ENCODE results near the gene FCRLB.
"Not testable (repeated sequence)": the region's sequence is repeated elsewhere in the genome, so short reads cannot be mapped to it uniquely, and the experiment has no call there.

The FCRLB gene, protein sequence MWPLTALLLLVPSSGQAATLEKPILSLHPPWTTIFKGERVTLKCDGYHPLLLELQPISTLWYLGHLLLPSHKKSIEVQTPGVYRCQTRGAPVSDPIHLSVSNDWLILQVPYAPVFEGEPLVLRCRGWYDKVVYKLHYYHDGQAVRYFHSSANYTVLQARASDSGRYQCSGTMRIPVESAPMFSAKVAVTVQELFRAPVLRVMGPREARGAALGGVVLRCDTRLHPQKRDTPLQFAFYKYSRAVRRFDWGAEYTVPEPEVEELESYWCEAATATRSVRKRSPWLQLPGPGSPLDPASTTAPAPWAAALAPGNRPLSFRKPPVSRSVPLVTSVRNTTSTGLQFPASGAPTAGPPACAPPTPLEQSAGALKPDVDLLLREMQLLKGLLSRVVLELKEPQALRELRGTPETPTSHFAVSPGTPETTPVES

DNA sequence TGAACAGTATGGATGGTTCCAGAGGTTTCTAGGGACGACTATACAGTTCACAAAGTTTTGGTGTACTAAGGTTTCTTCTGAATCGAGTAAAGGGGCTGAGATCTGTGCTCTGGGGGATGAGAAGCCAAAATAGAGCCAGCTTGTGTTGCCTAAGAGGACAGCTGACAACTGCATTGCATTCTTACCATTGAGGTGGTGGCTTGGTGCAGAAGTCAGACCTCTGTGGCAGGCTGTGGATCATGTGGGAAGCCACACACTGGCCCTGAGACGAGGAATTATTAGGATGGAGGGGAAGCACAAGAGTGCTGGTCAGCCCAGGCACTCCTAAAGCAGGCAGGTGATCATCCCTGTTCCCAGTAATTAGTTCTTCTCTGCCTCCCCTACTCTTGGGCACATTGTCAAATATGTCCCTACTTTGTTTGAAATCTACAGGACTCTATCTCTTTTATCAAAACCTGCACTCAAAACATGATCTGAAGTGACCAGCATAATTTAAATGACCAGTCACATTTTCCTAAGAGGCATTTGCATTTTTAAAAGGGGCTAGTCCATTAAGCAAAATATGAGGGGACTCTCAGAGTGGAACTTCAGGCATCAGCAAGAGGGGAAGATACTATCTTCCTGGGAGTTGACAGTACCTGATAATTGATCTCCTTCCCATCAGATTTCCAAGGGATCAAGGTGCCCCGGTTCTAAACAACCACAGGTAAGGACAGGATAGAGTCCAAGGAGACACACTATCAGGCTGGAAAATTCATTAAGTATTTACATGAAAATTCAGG is at the start of gene FCRLB:
TSS of gene FCRLB (plus strand) at position 589 of the 782 bp plus-strand sequence. CDS start 1,129 bp downstream, outside the sequence.
- DNase-seq = no peak

DNA sequence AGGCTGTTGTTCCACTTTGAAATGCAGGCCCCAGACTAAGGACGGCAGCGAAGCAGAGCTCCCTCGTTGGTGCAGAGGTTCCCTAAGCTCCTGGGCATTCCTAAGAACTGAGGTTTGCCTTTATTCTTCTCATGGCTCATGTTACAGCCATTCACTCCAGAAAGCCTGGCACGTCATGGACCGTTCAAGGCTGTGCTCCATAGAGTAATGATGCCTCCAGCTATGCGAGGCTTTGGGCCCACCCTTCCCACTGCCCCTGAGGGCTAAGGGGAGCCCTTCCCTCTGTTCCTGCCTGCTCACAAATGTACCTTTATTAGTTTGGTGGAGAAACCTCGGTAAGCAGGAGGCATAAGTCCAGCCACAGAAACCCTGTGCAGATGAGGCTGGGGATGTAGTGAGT is 47.9 kb upstream of the FCRLB start:
- DNase-seq = not testable (repeated sequence)

DNA sequence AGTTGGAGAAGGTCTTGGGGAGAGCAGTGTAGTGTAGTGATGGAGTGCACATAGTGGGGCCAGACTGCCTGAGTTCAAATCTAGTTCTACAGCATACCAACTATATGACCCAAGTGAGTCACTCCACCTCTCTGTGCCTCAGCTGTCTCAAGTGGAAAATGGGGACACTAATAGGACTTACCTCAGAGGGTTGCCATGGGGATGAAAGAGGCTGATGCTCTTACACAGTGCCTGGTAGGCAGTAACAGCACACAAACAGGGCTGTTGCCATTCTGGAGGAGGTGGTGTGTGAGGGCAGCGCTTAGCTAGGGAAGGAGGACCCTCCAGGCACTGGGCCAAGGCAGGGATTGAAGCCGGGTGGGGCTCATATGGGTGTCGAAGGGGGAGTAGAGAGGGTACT is 46.9 kb upstream of the FCRLB start:
- not testable (repeated sequence) for DNase-seq

DNA sequence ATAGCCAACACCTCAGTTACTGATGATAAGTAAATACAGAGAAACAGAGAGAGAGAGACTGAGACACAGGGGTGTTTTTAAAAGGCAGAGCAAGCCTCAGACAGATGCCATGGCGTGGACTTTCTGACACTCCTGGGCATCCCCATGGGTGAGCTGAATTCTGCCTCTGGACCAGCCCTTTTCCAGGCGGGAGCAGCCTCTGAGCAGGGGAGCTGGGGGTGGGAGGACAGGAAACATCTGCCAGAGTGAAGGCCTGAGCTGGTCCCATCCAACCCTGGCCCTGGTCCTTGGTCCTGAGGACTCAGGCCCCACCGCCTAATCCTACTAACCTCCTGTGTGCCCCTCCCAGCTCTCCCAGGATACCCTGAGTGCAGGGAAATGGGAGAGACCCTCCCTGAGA is 46.4 kb upstream of the FCRLB start:
- DNase-seq = not testable (repeated sequence)

DNA sequence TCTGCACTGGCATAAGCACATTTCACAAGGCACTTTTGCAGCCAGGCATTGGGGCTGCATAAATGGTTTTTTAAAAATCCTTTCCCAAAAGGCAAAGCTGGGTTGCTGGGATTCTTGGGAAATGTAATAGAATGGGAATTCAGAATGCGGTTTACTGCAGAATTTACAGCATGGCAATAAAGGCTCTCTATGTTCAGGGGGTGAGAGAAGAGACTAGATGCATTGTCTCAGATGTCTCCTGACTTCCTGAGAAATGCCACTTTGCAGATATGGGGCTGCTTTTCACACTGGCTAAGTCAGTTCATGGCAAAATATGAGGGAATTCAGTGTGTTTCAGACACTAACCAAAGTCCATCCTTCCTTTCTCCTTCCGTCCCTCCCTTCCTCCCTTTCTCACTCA is 44.9 kb upstream of the FCRLB start:
- no peak for DNase-seq

DNA sequence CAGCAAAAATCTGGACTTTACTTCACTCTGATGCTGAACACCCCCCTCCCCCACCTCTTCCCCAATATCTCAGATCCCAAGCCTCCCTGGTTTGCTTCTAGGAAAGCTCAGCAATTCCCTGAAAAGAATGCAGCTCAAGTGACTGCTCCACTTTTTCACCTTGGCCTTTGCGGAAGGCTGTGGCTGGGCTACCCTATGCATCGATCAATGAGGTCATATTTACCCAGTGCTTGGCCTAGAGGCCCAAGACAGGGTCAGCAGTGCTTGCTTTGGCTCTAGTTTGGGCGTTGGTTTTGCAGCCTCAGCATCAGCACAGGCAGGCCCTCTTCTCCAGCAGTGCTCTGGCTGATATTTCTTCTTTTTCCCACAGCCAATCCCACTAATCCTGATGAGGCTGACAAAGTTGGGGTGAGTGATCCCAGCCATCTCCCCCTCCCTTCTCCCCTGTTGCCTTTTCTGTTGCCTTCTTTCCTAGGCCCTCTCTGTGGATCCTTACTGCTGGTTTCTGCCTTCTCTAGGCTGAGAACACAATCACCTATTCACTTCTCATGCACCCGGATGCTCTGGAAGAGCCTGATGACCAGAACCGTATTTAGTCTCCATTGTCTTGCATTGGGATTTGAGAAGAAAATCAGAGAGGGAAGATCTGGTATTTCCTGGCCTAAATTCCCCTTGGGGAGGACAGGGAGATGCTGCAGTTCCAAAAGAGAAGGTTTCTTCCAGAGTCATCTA is 44.2 kb upstream of the FCRLB start:
- no peak for DNase-seq

DNA sequence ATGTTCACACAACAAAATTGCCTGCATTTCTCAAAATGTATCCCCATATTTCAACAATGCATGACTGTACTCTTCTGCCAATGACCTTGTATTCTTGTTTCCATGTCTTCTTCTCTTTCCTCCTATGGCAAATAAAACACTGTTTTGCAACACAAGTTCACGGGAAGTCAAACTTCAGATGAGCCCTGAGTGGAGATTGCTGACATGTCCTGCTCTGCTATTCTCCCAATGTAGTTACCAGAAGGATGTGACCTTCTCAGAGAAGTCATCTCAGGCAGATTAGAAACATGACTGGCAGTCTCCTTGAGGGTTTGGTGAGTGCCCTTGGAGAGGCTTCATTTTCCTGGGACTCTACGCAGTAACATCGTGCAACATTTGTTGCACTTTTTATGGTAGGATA is 42.8 kb upstream of the FCRLB start:
- no peak for DNase-seq

DNA sequence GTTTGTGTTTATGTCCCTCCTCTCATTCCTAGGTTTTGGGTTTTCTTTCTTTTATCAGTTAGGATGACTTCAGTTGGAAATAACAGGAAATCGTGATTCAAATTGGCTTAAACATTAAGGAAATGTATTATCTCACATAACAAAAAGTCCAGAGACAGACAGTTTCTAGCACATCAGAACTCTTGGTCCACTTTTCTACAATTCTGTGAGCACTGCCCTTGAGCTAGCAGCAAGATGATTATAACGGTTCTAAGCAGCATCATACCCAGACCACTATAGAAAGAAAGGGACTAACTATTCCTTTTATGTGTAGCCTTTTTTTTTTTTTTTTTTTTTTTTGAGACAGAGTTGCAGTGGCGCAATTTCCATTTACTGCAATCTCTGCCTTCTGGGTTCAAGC is 39.5 kb upstream of the FCRLB start:
- DNase-seq = no peak

DNA sequence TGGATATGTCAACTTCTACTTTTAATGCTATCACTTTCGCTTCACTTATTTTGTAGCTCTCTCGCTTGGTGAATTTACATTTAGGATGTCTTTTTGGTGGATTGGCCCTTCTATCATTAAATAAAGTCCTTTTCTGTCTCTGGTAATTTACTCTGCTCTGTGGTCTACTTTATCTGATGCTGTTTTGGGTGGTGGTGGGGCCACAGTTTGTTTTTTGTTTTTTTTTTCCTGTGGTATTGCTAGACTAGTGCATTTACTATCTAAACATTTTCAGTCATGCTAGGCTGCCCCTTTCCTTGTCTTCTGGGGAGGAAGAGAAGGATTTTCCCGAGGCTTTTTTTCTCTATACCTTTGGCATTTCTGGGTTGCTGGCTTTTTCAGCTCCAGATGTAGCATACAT is 32.4 kb upstream of the FCRLB start:
- no peak for DNase-seq

DNA sequence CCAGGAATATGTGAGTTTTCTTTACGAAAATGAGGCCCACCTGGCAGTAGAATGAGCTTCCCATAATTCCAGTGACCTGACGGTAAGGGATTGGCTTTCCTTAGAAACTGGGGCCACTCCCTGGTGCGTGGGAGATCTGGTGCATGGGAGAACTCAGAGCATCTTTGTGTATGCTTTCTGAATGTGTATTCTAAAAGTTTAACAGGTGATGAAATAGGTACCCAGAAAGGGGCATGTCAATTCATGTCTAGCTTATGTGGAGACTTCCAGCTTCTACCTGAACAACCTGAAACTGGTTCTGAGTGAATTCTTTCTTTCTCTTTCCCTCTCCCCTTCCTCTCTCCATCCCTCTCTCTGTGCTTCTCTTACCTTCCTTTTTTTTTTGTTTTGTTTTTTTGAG is 29.5 kb upstream of the FCRLB start:
- DNase-seq = no peak

DNA sequence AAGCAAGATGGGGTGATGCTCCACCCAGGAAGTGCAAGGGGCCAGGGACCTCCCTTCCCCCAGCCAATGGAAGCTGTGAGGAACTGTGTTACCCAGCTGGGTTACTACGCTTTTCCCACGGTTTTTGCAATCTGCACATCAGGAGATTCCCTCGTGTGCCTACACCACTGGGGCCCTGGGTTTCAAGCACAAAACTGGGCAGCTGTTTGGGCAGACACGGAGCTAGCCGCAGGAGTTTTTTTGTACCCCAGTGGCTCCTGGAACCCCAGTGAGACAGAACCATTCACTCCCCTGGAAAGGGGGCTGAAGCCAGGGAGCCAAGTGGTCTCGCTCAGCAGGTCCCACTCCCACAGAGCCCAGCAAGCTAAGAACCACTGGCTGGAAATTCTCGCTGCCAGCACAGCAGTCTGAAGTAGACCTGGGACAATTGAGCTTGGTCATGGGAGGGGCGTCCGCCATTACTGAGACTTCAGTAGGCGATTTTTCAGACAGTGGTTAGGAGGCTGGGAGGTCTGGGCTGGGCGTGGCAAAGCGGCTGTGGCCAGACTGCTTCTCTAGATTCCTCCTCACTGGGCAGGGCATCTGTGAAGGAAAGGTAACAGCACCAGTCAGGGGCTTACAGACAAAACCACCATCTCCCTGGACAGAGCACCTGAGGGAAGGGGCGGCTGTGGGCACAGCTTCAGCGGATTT is 28.2 kb upstream of the FCRLB start:
- not testable (repeated sequence) for DNase-seq

DNA sequence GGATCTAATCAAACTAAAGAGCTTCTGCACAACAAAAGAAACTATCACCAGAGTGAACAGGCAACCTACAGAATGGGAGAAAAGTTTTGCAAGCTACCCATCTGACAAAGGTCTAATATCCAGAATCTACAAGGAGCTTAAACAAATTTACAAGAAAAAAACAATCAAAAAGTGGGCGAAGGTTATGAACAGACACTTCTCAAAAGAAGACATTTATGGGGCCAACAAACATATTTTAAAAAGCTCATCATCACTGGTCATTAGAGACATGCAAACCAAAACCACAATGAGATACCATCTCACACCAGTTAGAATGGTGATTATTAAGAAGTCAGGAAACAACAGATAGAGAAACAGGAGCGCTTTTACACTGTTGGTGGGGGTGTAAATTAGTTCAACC is 23.0 kb upstream of the FCRLB start:
- not testable (repeated sequence) for DNase-seq

DNA sequence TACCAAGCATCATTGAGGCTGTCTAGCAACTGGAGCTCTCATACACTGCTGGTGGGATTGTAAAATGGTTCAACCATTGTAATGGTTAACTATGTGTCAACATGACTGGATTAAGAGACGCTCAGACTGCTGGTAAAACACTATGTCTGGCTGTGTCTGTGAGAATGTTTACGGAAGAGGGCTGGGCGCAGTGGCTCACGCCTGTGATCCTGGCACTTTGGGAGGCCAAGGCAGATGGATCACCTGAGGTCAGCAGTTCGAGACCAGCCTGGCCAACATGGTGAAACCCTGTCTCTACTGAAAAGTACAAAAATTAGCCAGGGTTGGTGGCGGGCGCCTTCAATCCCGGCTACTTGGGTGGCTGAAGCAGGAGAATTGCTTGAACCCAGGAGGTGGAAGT is 19.1 kb upstream of the FCRLB start:
- DNase-seq = peak; percentile 83

DNA sequence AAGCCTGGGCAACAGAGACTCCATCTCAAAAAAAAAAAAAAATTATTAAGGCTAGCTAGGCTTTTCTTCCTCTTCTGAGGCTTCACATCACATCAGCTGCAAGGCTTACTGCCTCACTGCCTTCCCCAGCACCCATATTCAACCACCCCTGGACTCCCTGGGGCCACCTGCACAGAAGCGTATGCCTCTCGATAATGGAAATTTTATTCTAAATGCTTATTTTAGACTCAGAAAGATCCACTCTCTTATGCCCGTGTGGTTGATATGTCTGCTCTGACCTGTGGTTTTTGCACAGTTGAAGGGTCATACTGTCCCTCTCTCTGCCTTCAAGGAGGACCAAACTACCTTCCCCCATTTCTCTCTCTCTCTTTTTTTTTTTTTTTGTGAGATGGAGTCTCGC is 15.8 kb upstream of the FCRLB start:
- DNase-seq = no peak

DNA sequence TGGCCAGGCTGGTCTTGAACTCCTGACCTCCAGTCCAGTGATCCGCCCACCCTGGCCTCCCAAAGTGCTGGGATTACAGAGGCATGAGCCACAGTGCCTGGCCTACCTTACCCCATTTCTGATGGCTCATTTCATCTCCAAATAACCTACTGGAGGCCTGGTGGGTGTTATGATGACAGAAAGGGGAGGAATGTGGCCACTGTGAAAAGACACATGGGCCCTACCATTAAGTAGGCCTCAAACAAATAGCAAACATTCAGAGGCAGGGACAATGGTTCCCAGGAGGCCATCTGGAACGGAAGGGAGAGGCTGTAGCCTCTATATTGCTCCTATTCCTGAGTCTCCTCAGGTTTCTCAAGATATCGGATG is 15.2 kb upstream of the FCRLB start:
- no peak for DNase-seq

DNA sequence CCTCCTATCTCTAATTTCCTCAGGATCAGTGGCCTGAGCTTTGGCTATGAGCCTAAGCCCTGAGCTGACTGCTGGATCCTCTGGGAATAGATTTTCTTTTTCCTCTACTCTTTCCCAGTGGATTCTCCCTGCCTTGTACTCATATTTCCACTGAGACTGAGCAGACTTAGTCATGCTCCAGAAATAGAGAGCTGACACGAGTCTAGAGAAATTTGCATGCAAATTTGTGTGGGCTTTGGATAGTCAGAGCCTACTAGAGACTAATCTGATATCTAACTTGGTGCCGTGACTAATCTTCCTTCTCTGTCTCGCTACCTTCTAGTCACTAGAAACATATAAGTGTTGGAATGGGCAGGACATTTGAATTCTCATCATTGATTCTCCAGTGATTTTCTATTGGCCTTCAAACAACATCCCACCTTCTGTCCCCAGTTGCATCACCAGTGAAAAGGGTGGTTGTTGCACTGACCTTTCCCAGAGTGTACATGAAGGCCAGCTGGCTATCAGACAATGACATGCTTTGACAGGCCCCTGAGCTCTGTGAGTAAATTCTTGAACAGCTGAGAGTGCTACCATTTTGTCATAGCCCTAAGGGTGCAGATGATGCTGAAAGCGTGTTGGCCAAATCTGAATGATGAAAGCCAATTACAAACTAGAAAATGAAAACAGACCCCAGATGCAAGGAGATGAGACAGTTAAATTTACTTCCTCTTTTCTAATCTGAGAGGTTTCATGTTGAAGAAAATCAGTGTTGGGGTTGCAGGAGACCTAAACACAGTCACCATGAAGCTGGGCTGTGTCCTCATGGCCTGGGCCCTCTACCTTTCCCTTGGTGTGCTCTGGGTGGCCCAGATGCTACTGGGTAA is 14.6 kb upstream of the FCRLB start, which contains the start of gene FCRLA:
TSS of gene FCRLA (plus strand) at position 748 of the 866 bp plus-strand sequence. CDS start at position 784, 36 bp downstream.
- no peak for DNase-seq

DNA sequence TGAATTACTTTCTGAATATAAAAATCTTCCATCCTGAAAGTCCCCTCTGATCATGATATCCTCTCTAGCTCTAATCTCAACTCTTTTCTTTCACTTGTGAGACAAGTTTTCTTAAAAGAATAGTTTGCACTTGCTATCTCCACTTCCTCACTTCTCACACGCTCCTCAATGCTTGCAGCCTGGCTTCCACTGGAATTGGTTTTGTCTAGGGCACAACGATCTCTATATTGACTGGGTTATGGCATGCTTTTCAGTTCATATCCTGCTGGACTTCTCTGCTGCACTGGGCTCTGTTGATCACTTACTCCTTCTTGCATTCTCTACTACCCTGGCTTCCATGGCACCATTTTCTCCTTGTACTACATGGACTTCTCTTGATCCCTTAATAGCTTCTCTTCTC is 13.8 kb upstream of the FCRLB start:
- no peak for DNase-seq

DNA sequence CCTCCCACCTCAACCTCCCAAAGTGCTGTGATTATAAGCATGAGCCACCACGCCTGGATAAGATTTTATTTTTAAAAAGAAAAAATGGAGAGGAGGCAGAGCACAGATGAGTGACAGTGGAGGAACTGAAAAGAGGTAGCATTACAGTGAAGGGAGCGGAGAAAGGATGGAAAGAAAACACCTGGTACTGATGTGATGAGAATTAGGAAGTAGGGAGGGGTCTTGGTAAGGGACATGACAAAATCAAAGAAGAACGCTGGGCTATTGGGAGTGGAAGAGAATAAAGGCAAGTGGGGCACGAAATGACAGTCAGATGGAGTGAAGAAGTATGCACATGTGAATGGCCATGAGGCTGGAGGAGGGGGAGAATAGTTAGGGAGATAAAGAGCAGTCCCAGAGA is 12.0 kb upstream of the FCRLB start:
- no peak for DNase-seq

DNA sequence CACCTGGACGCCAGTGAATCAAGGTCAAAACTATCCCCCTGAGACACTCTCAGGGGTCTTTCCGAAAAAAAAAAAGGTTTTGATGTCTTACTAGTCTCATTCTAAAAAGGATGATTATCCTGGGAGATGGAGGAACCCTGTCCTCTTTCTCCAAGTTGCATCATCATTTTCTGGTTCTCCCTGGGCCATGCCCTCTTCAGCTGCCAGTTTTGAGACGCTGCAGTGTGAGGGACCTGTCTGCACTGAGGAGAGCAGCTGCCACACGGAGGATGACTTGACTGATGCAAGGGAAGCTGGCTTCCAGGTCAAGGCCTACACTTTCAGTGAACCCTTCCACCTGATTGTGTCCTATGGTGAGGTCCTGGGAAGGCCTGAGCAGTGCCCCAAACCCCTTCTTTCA is 10.8 kb upstream of the FCRLB start:
- no peak for DNase-seq

DNA sequence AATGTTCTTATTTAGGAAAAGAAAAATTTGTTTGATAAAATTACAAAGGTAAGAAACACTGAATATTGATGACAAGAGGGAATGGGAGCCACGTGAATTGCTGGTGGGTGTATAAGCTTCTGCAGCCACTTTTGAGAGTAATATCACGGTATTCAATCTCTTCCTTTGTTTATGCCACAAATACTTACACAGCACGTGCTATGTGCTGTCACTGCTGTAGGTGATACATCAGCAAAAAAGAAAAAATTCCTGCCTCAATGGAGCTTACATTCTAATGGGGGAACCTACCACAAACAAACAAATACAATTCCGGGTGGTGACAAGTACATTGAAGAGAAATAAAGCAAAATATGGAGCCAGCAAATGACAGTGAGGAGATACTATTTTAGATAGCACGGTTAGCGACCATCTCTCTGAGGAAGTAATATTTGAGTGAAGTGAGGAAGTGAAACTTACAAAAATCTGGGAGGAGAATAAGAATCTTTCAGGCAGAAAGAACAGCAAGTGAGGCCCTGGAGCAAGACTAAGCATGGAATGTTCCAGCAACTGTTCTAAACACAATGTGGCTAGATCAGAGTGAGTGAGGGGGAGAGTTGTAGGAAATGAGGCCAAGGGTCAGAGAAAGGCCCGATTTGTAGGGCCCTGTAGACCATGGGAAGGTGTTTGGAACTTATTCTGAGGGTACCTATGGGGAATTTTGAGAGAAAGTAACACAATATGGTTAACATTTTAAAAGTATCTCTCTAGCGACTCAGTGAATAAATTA is 2.6 kb upstream of the FCRLB start:
- no peak for DNase-seq

DNA sequence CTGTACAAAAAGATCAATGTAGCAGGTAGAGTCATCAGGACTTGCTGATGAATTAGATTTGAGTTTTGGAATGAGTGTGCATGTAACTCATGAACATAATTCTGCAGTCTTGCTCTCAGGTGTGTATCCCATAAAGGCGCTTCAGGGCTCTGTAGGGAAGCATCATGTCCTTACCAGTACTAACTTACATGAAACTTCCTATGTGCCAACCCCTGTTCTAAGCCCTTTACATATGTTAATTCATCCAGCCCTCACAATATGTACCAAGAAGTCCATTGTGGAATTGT is 2.1 kb upstream of the FCRLB start:
- DNase-seq = no peak
